Measurements from ENCODE around the gene SMARCE1.

The SMARCE1 gene

DNA sequence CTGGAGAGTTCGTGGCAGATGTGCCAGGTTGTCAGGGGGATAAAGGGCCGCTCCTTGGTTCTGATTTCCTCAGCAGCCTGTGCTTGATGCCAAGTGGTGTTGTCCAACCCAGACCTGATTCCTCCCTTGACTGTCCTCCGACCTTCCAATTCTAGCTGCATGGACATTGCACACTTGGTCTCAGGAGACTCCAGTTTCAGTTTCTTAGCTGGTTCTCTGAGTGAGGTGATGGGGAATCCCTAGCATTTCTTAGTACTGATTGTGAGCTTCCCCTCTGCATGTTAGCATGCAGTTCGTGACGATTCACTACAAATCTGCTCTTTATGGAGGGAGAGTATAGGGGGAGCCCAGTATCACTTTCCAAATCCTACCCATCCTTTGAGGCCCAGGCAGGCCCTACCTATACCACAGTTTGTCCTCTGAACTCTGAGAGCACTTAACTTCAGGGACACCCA is 70.0 kb downstream of the SMARCE1 start:
- FAIRE-seq: no peak

DNA sequence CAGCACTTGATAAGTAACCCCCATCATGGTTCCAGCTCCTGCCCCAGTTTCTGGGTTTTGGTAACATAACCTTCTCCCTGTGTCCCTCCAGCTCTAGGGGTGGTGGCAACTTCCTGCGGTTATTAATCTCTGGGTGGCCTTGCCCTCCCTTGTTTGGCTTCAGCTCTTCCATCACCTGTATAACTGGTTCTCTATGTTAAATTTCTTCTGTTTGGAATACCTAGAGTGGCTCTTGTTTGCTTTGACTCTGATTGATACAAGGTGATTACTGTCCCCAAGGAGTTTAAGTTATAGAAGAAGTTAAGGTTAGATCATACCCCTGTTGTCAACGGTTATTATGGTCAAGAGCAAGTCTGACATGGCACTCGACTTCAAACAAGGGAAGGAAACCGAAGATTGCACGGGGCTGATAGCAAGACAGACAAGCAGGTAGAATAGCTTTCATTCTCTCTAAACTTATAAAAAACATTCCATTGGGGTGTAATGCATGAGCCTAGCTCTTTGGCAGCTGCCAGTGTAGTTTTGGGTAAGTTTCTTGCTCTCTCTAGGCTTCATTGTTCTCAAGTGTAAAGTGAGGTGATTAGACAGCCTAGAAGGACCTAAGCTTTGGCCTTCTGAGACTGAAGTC is 71.4 kb downstream of the SMARCE1 start:
- no peak for FAIRE-seq

Measured in colon (tissue), 2 donors.